Right hindlimb (tissue), 1 donor: ENCODE measurements around the gene LRCH1.

ENCODE experiments used
- DNase-seq: peaks from one replicate; pipeline ENCODE4 v3.0.0-alpha.2; 2018

Gene LRCH1

GRCh38 chr13:46562581-46562980 lies 9.6 kb downstream of the LRCH1 start:
- no peak for DNase-seq

- DNase-seq = no peak
Observed at GRCh38 chr13:46565808-46566750, 13.1 kb downstream of the LRCH1 start.

- no peak for DNase-seq
Observed at GRCh38 chr13:46567671-46568070, 14.7 kb downstream of the LRCH1 start.

GRCh38 chr13:46569456-46569855 lies 16.5 kb downstream of the LRCH1 start:
- peak; percentile 51 for DNase-seq

- DNase-seq = no peak
Observed at GRCh38 chr13:46570273-46570672, 17.3 kb downstream of the LRCH1 start.

- peak; percentile 60 for DNase-seq
Observed at GRCh38 chr13:46571189-46571908, 18.4 kb downstream of the LRCH1 start.

GRCh38 chr13:46571909-46572595 lies 19.1 kb downstream of the LRCH1 start:
- DNase-seq = peak; percentile 66

- DNase-seq = no peak
Observed at GRCh38 chr13:46572752-46573431, 19.9 kb downstream of the LRCH1 start.

- peak; percentile 62 for DNase-seq
Observed at GRCh38 chr13:46575301-46575771, 22.4 kb downstream of the LRCH1 start.

- DNase-seq = peak; percentile 82
Observed at GRCh38 chr13:46575818-46576221, 22.9 kb downstream of the LRCH1 start.

- no peak for DNase-seq
Observed at GRCh38 chr13:46576762-46577161, 23.8 kb downstream of the LRCH1 start.

GRCh38 chr13:46577696-46578589 lies 25.0 kb downstream of the LRCH1 start:
- DNase-seq = no peak

- DNase-seq = no peak
Observed at GRCh38 chr13:46578590-46578975, 25.6 kb downstream of the LRCH1 start.

GRCh38 chr13:46580362-46580839 lies 27.4 kb downstream of the LRCH1 start:
- DNase-seq = no peak

GRCh38 chr13:46582190-46582589 lies 29.2 kb downstream of the LRCH1 start:
- no peak for DNase-seq

GRCh38 chr13:46586751-46587514 lies 34.0 kb downstream of the LRCH1 start:
- DNase-seq = no peak

- no peak for DNase-seq
Observed at GRCh38 chr13:46587807-46588418, 34.9 kb downstream of the LRCH1 start.

- DNase-seq = no peak
Observed at GRCh38 chr13:46592385-46592784, 39.4 kb downstream of the LRCH1 start.

GRCh38 chr13:46593398-46593797 lies 40.4 kb downstream of the LRCH1 start:
- DNase-seq = no peak
